SU-DHL-6 (cell line): ENCODE results near the gene SRPK3.

Experiments
- CTCF ChIP-seq: fragments of 200-600 bp; sonication (generic); IDR thresholded peaks from one replicate; pipeline ENCODE4 v1.5.1; 2017; ENCODE audit warnings: antibody characterized with exemption, mild to moderate bottlenecking, low read length, moderate library complexity; ENCODE audit not compliant: insufficient read depth, poor library complexity, severe bottlenecking
- EZH2phosphoT487 ChIP-seq: fragments of 200-600 bp; sonication (generic), shearing (Covaris generic); conservative IDR thresholded peaks from 2 replicates; pipeline ENCODE4 v1.6.1; 2018; ENCODE audit warnings: mild to moderate bottlenecking, antibody characterized with exemption, low read length, moderate library complexity, mixed read lengths

- TF ChIP-seq CTCF, result no peak
- no peak for TF ChIP-seq EZH2phosphoT487
Observed at GRCh38 chrX:153804621-153805020, 23.8 kb downstream of the SRPK3 start.
